DMS114 treated with DMSO at 0.1 percent for 48 hours (cell line): ENCODE results near the gene N4BP3.
"Not testable (repeated sequence)": the region's sequence is repeated elsewhere in the genome, so short reads cannot be mapped to it uniquely, and the experiment has no call there.

Experiments used
- DNase-seq: peaks from one replicate; lab custom pipeline; 2025; ENCODE audit not compliant: unreplicated experiment; lab: John Stamatoyannopoulos, UW

Gene N4BP3, protein sequence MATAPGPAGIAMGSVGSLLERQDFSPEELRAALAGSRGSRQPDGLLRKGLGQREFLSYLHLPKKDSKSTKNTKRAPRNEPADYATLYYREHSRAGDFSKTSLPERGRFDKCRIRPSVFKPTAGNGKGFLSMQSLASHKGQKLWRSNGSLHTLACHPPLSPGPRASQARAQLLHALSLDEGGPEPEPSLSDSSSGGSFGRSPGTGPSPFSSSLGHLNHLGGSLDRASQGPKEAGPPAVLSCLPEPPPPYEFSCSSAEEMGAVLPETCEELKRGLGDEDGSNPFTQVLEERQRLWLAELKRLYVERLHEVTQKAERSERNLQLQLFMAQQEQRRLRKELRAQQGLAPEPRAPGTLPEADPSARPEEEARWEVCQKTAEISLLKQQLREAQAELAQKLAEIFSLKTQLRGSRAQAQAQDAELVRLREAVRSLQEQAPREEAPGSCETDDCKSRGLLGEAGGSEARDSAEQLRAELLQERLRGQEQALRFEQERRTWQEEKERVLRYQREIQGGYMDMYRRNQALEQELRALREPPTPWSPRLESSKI

DNA sequence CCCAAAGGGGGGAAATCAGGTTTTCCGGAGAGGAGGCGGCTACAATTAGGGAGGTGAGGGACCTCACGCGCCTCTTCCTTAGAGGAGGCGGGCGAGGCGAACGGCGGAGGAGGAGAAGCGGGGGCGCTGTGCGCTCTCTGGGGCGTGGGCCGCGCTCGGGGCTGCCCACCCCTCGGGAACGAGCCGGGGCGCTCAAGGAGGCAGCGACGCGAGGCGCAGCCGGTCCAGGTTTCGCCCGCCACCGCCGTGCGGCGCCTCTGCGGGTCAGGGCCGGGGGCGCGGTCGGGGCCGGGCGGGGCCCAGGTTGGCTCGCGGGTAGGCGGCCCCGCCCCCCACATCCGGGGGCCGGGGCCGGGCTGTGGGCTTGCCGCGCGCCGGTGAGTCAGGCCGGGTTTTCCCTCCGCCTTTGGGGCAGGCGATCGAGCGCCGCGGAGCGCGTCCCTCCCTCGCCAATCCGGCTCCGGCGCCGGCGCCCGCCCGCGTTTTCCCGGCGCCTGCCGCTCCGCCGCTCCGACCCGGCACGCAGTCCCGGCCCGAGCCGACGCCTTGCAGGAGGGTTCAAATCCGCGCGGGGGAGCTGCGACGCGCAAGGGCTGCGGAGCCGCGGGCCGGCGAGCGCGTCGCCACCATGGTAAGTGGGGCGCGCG, at the start of gene N4BP3:
TSS of gene N4BP3 (plus strand) at position 392 of the 647 bp plus-strand sequence. CDS start 6,052 bp downstream, outside the sequence.
- DNase-seq: no peak

DNA sequence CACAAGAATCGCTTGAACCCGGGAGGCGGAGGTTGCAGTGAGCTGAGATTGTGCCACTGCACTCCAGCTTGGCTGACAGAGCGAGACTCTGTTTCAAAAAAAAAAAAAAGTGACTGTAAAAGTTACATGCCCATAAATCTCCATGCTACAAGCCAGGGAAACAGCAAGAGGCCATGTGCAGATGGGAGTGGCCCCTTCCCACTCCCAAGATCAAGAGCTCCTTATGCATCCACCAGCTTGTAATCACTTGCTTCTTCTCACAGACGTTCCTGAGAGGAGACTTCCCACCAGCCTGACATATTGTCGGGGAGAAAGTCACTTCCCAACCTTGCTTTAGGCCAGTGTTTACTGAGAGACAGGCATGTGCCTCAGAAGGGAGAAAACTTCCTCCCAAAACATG, 45.6 kb upstream of the N4BP3 start:
- DNase-seq: no peak

DNA sequence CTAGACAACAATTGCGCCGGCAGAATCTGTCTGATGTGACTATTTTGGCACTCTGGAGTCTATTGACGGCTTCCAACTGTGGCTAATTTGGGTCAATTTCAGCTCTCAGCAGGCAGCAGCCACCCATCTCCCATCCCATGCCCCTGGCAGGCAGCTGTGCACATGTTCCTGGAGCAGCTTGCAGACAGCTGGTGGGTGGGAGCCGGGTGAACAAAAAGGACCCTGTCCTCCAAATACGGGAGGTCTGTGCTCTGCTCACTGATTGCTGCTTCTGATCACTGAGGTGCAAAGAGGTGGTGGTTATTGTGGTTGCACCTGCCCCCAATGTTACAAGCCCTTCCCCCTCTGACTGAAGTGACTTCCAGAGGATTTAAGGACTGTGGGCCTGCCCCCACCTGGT, 45.0 kb upstream of the N4BP3 start:
- no peak for DNase-seq

DNA sequence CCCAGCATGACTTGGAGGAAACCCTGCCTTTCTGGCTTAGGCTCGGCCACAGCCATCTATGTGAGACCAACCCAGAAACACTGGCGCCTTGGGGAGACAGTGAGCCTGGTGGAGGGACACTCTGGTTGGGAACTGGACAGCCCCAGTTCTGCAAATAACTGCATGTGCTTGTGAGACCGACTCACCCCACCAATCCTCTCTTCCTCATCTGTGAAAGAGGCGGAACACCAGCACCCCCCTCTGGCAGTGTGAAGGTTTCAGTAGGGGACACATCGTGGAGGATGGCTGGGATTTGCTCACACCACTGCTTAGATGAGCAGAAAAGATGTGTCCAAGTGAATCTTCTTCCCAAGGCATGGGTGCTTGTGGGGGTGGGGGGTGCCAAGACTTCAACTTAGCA, 43.4 kb upstream of the N4BP3 start:
- no peak for DNase-seq

DNA sequence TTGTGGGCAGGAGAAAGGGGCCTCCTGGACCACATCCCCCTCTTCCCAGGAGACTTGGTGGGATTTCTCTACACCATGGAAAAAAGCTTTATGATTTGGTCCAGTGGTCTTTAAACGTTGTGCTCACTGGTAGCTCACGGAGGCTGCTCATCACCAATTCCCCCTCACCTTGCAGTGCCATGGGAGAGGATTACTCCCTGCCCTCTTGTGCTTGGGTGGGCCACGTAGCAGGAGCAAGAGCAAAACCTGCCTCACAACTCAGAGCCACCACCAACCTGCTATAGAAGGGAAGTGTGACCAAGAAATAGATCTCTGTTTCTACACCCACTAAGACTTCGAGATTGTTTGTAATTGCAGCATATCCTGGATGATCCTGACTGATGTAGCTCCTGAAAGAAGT, 42.2 kb upstream of the N4BP3 start:
- no peak for DNase-seq

DNA sequence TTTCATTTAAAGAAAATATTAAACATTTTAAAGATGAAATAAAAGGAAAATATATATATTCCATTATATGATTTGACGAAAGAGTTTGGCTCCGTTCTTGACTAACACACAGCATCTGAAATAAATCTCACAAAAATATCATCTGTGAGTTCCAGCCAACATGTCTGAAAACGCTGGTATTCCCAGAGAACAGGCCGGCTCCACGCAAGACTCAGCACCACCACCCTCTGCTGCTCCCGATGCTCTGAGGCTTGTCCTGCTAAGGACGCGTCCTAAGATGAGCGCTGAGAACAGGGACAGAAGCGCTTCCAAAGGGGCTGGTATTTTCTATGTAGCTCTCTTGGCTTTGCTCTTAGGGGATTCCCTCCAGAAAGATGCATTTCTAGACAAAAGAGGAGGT, 40.6 kb upstream of the N4BP3 start:
- no peak for DNase-seq

DNA sequence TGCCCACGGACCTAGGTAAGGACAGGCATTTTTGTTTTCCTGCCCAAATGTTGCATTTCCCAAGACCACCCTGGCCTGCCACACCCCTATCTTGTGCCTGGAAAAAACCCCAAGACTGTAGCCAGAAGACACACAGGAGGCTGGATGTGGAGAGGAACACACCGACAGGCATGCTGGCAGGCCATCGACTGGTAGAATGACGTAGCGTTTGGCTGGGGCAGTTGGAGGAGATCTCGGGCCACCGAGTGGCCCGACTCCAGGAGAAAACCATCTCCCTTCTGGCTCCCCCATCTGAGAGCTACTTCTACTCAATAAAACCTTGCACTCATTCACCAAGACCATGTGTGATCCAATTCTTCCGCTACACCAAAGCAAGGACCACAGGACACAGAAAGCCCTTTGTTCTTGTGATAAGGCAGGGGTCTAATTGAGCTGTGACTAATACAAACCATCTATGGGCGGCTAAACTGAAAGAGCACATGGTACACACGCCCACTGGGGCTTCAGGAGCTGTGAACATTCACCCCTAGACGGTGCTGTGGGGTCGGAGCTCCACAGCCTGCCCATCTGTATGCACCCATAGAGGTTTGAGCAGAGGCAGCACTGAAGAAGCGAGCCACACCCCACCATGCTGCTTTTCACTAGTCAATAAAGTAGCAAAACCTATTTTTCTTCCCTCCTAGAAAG, 38.9 kb upstream of the N4BP3 start:
- DNase-seq: no peak

DNA sequence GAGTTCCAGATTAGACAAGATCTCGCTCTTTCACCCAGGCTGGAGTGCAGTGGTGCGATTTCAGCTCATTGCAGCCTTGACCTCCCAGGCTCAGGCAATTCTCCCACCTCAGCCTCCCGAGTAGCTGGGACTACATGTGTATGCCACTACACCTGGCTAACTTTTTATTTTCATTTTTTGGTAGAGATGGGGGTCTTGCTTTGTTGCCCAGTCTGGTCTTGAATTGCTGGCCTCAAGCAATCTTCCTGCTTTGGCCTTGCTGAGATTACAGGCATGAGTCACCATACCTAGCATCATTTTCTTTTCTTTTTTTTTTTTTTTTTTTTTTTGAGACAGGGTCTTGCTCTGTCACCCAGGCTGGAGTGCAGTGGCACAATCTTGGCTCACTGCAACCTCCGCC, 36.4 kb upstream of the N4BP3 start:
- not testable (repeated sequence) for DNase-seq

DNA sequence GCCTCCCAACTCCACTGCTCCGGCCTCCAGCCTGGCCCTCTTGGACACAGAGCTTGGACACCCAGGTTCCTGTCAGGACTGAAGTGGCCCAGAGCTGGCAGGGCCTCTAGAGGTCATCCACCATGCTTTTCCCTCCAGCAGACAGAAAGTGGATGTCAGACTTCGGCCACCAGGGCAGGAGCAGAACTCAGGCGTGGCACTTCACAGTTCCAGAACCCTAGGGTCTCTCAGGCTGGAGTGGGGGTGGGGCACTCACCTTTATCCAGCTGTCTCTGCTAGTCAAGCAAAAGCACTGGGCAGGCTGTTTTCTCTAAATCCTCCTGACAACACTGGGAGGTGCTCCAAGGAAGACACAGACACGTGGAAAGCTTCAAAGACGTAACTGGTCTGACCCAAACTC, 35.6 kb upstream of the N4BP3 start:
- DNase-seq: no peak

DNA sequence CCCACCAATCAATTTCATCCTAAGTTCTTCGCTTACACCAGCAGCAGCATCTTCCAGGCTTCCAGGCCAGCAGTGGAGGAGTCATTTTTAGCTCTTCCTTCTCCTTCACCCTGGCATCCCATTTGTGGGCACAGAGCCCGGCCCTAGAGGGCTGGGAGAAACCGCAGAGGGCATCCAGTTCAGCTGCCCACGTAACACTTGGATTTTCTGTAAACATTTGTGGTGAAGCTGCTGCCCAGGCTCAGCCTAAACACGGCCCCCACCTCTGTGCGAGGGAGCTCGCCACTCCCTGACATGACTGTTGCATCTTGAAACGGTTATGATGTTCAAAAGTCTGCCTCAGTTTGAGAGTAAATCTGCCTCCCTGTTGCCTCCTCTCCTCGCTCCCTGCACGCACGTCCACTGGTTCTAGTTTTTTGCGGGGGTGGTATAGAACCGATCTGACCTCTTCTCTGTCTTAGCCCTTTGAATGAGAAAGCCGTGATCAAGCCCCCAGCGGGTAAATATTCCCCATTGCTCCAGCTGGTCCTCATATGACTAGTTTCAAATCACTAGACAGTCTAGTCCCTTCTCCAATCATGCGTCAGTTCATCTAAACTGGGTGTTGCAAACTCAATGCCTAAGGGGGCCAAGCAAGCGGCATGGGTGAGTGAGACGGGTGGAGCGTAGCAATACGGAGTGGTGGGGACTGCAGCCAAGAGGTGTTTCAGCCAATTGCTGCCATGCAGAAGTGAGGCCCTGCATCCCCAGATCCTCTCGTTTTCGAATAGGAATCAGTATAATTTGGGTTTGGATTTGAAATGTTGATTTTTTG, 34.9 kb upstream of the N4BP3 start:
- DNase-seq: no peak

DNA sequence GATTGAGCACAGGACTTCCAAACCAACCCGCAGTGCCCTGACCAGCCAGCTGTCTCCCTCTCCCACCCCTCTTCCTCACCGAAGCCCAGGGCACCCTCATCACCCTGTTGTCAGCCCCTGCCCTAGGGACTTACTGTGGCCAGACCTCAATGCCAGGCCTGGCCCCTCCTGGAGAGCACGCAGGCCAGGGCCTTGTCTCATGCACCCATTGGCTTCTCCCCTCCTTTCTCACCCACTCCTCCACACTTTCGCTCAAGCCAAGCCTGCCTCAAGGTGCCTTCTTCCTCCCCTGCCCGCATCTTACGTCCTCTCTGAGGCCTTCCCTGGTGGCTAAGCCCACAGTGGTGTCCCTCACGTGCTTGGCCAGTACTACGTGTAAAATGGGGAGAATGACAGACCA, 33.3 kb upstream of the N4BP3 start:
- no peak for DNase-seq

DNA sequence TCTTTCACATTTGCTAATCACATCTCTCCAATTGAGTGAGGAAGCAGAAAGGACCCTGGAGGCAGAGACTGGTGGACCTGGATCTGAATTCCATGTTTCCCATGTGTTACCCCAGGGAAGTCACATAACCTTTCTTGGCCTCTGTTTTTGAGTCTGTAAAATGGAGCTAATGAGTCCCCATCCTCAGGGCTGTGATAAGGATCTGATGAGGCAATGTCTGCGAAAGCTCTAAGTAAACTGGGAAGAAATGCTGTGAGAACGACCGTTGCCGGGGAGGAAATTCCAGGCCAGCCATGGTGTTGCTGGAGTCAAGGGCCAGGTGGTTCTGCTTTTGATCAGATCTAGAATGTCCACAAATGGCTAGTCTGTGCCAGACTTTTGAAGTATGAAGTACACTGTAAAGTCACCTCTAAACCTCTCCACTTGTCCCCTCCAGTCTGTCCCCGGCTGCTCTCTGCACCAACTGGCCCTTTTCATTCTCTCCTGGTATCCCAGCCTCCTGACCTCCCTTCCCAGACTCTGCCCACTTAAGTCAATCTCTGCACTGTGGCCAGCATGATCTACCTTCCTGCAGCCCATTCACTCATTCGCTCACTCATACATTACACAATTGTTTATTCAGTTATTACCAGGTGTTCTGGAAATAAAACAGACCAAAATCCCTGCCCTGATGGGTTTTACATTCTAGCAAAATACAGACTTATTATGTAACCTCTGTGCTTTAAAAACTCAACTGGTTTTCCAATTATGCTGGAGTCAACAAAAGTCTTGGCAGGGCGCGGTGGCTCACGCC, 32.5 kb upstream of the N4BP3 start:
- DNase-seq: no peak

DNA sequence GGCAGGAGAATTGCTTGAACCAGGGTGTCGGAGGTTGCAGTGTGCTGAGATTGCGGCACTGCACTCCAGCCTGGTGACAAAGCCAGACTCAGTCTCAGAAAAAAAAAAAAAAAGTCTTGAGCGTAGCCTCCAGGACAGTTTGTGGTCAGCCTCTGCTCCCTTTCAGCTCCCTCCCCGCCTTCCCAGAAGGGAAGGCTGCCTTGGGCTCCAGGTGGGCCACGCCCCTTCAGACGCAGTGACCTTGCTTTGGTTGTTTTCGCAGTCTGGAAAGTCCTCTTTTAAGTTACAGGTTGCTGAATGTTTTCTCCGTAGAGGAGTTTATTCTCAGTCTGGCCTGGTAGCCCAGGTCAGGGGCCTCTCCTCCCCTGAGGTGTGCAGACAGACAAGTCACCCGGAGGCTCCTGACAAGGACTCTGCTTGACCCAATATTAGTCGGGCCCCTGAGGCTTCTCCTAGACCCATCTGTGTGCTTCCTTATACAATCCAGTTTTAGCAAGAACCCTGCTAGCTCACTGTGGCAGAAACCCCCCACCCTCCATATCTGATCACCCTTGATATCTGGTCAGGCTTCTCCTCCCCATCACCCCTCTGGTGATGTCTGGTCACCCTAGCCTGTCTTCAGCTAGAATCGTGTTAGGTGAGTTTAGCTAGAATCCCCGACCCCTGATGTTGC, 31.6 kb upstream of the N4BP3 start:
- no peak for DNase-seq

DNA sequence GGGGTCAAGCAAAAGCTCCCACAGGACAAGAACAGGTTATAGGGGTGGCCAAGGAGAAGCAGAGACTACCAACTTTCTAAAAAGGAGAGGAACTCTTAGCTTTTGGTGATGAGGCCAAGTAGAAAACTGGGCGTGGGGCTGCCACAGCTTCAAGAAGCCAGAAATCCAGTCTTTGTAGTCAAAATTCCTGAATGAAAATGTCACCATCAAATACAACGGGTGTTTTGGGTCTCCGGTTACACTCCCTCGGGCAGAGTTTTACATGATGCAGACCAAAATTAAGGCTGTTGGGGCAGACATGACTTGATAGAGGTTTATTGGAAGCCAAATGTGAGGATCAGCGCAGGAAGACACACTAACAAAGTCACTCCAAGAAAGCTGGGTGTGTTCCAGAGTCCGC, 29.4 kb upstream of the N4BP3 start:
- no peak for DNase-seq

DNA sequence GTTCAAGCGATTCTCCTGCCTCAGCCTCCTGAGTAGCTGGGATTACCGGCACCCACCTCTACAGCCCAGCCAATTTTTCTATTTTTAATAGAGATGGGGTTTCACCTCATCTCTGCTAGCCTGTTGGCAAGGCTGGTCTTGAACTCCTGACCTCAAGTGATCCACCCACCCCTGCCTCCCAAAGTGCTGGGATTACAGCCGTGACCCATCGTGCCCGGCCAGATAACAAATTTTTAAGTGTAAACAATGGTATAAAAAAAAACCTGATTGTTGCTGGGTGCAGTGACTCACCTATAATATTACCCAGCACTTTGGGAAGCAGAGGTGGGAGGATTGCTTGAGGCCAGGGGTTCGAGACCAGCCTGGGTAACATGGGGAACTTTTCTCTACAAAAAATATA, 28.0 kb upstream of the N4BP3 start:
- no peak for DNase-seq

DNA sequence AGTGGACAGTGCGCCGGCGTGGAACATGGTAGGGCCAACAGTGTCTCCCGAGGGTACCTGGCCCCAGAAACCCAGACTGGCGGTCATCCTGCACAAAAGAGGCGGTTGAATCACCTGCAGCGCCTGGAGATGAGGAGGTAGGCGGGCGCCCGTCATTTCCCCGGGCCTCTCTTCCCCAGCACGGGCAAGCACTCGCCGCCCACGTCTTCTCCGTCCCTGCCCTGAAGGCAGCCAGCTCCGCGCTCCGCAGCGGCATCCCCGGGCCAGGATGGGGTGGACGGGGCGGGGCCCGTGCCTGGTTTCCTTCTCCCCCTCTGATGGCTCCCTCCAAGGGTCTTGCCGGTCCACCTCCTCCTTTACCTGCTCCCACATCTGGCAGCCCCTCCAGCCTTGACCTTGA, 27.1 kb upstream of the N4BP3 start:
- no peak for DNase-seq

DNA sequence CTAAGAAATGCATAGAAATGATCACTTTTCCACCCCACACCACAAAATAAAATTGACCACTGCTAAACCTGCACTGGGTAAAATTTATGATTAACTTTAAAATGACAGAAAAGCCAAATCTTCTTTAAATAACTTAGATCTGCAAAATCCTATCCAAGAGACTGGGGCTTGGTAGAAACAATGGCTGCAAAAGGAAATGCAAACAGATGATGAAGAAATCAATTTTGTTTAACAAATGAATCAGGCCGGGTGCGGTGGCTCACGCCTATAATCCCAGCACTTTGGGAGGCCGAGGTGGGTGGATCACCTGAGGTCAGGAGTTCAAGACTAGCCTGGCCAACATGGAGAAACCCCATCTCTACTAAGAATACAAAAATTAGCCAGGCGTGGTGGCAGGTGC, 26.1 kb upstream of the N4BP3 start:
- not testable (repeated sequence) for DNase-seq

DNA sequence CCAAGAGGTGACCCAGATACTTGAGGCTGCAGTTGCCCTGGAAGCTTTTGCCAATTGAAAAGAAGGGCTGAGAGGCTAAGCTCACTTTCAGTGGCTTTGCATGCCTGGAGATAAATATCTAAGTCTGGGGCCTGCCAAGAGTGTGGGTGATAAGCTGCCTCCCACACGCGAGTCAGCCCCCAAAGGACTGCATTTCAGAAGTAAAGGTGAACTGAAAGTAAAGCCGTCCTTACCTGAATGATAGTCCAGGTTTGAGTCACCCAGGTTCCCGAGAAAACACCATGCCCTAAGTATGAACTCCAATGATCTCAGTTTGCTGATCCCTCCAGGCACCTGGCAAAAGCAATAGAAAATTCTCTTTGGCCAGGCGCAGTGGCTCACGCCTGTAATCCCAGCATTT, 22.5 kb upstream of the N4BP3 start:
- no peak for DNase-seq

DNA sequence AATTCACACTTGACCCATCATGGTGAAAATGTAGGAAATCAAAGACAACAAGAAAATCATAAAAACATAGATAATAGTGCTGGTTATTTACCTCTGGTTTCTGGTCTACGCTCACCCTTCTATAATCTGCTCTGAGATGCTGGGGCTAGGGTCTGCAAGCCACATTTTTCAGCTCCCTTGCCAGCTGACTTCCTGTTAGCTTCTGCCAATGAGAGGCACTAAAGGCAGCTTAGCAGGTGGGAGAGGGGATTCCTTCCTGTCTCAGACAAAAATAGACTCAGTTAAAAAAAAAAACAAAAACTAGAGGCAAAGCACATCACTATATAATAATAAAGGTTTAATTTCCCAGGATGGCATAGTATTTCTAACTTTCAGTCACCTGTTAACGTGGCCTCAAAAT, 20.2 kb upstream of the N4BP3 start:
- DNase-seq: no peak

DNA sequence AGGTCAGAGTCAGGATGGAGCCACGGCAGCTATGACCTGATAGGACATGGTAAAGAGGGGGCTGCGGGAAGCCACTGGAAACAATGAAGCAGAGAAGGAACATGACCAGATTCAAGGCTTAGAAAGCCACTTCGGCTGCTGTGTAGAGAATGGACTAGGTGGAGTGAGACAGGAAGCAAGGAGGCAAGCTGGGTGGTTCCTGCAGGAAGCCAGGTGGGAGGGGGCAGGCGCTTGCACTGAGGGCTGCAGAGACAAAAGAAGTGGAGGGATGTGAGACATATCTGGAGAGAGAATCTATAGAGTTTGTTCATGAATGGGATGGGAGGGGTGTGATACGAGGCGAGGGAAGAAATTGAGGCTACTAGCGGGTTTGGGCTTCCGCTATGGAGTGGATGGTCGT, 19.0 kb upstream of the N4BP3 start:
- no peak for DNase-seq
